Measurements from ENCODE around the gene KPNB1. TPM values are rescaled to one million over a fixed set of nuclear protein-coding genes. Genes with fewer than 3 reads are reported as not detected.

KPNB1 gene
- total RNA-seq, 1 donor from 2014 or later, result 298 TPM

DNA sequence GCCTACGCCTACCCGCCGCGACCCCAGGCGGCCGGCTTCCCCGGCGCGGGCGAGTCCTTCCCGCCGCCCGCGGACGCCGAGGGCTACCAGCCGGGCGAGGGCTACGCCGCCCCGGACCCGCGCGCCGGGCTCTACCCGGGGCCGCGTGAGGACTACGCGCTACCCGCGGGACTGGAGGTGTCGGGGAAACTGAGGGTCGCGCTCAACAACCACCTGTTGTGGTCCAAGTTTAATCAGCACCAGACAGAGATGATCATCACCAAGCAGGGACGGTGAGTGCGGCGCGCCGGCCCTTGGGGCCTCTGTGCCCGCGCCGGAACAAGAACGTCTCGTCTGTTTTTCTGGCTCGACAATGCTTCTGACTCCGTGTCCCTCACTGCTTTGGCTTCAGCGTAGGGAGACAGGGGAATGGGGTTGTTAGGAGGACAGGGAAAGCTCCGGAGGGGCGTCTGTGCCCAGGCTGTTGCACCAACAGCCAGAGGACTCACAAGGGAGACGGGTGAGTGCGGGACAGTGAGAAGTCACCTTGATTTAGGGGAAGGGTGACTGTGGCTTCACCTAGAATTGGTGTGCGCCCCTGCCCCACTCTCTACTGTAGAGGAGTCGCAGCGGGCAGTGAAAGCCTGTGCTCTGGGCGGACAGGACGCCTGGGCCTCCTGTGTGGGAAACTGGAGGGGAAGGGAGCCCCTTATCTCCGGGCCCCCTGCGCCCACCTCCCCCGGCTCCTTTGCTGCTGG, 84.1 kb downstream of the KPNB1 start:
- peak; percentile 66 for DNase-seq (ENCODE audit: low spot score)
- H3K9me3 Mint-ChIP-seq (ENCODE audit: low read depth), result no peaks in the 10 kb centered on the region
- no peak overlapping the region for H3K27ac Mint-ChIP-seq (ENCODE audit: unreplicated experiment)
- peak overlapping the region; percentile 57 for H3K4me3 Mint-ChIP-seq (ENCODE audit: unreplicated experiment)
- H3K4me1 Mint-ChIP-seq (ENCODE audit: low read depth), result peaks cover 3% of the 10 kb centered on the region
- no peaks in the 10 kb centered on the region for H3K36me3 Mint-ChIP-seq (ENCODE audit: low read depth)
- TF ChIP-seq, protein P1, sequence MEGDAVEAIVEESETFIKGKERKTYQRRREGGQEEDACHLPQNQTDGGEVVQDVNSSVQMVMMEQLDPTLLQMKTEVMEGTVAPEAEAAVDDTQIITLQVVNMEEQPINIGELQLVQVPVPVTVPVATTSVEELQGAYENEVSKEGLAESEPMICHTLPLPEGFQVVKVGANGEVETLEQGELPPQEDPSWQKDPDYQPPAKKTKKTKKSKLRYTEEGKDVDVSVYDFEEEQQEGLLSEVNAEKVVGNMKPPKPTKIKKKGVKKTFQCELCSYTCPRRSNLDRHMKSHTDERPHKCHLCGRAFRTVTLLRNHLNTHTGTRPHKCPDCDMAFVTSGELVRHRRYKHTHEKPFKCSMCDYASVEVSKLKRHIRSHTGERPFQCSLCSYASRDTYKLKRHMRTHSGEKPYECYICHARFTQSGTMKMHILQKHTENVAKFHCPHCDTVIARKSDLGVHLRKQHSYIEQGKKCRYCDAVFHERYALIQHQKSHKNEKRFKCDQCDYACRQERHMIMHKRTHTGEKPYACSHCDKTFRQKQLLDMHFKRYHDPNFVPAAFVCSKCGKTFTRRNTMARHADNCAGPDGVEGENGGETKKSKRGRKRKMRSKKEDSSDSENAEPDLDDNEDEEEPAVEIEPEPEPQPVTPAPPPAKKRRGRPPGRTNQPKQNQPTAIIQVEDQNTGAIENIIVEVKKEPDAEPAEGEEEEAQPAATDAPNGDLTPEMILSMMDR (IDR thresholded peaks at IDR 0.05), result no peak
- H3K27me3 Mint-ChIP-seq (ENCODE audit: low read depth), result peaks cover 55% of the 10 kb centered on the region

- Mint-ChIP-seq H3K4me1 (ENCODE audit: low read depth) (peaks cover 3% of the 10 kb centered on the region), H3K27me3 (ENCODE audit: low read depth) (peaks cover 48% of the 10 kb centered on the region)
These were observed 85.4 kb downstream of the KPNB1 start for GRCh38 chr17:47735139-47735464.

More at GRCh38 chr17:47735139-47735464, 85.4 kb downstream of the KPNB1 start:
- Mint-ChIP-seq H3K9me3 (ENCODE audit: low read depth) (no peaks in the 10 kb centered on the region), H3K27ac (ENCODE audit: unreplicated experiment) (no peak overlapping the region), H3K4me3 (ENCODE audit: unreplicated experiment) (no peak overlapping the region), H3K36me3 (ENCODE audit: low read depth) (no peaks in the 10 kb centered on the region)
- no peak for DNase-seq (ENCODE audit: low spot score)
- TF ChIP-seq, protein P1 (IDR thresholded peaks at IDR 0.05), result no peak

Other genes starting within 250 kb of the KPNB1 start
- gene NPEPPS, start 118.8 kb upstream of the KPNB1 start, total RNA-seq, result 97.6 to 113 TPM (median 98.3 TPM) in 3 replicates
- 11.3 to 13.6 TPM (median 12.6 TPM) in 3 replicates for gene TBKBP1, start 44.2 kb downstream of the KPNB1 start, total RNA-seq
- gene TBX21, start 83.3 kb downstream of the KPNB1 start, total RNA-seq, result not detected in 3 replicates
- 17.4 to 28.1 TPM (median 20.3 TPM) in 3 replicates for gene OSBPL7, start 171.9 kb downstream of the KPNB1 start, total RNA-seq
- gene MRPL10, start 181.6 kb downstream of the KPNB1 start, total RNA-seq, result 23.9 to 25.4 TPM (median 24.8 TPM) in 3 replicates
- 0.35 to 0.65 TPM in 2 of 3 replicates, not detected in the other for gene LRRC46, start 181.8 kb downstream of the KPNB1 start, total RNA-seq
- gene SCRN2, start 191.4 kb downstream of the KPNB1 start, total RNA-seq, result 14.9 to 32.9 TPM (median 15.7 TPM) in 3 replicates
- 0.05 to 0.15 TPM (median 0.08 TPM) in 3 replicates for gene SP6, start 201.2 kb downstream of the KPNB1 start, total RNA-seq
- 13.5 to 16.8 TPM (median 16.0 TPM) in 3 replicates for gene SP2, start 246.3 kb downstream of the KPNB1 start, total RNA-seq